Inferior parietal cortex (tissue), 1 donor: ENCODE measurements around the gene ACVR1B.

Experiments used
- DNase-seq: peaks from one replicate; pipeline ENCODE4 v3.0.0-alpha.2; 2016; ENCODE audit errors: extremely low spot score

The ACVR1B gene

DNA sequence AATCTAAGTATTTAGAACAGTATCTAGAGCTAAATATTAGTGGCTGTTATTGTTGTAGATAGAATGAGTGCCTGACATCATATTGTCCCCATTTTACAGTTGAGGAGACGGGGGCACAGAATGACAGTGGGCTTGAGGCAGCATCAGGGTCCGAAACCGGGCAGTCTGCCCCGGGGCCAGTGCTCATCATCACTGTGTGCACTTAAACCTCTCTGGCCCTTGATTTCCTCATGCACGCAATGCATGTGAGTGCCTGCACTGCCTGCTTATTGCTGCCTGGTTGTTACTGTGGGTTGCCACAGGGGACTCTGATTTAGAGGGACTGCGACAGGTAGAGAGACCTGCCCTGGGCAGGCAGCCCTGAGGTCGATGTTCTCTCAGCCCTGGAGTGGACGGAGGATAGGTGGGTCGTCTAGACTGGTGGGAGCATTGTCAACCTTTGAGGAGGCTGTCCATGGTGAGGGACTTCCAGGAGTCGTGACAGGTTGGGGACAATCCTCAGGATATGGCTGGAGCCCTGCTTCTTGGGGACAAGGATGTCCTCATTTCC, 34.4 kb upstream of the ACVR1B start:
- no peak for DNase-seq

DNA sequence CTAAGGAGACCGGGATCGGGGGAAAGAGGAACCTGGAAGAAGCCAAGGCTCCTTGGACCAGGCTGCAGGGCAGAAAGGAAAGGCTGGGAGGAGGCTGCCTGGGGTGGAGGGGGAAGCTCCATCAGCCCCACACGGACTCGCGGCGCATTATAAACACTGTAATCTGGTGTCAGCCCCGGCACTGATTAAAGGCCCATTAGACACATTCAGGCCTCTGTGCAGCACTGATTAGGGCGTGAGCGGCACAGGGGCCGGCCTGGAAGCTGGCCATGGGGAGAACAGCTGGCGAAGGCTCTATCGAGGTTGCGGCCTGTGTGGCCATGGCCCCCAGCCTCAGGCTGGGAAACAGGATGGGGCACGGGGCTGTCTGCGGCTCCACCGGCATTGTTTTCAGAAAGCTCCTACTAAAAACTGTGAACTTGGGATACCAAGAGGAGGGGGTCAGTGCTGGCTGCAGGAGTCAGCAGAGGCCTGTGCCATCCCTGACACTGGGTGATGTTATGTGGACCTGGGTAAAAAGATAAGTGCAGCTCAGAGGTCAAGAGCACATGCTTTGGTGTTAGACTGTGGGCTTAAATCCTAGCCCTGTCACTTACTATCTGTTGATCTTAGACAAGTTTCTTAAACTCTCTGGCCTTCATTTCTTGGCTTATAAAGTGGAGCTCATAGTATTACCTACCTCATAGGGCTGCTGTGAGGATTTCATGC, 33.6 kb upstream of the ACVR1B start:
- no peak for DNase-seq

DNA sequence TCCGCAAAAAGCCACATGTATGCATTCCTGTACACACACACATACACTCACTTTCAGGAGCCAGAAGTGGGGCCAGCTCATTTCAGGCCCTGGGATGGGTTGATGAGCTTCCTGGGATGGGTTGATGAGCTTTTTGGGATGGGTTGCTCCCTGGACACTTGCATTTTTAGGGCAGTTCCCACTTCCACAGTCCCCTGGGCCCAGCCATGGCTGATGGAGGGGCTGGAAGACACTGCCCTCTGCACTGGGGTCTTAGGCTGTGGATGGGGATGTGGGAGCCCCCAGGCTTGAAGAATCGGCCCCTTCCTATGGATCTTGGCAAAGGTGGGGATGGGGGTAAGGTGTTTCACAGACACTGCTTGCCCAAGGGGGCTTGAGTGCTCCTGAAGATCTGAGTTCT, 31.5 kb upstream of the ACVR1B start:
- no peak for DNase-seq

- no peak for DNase-seq
Measured at GRCh38 chr12:51921017-51921725, 30.3 kb upstream of the ACVR1B start.

DNA sequence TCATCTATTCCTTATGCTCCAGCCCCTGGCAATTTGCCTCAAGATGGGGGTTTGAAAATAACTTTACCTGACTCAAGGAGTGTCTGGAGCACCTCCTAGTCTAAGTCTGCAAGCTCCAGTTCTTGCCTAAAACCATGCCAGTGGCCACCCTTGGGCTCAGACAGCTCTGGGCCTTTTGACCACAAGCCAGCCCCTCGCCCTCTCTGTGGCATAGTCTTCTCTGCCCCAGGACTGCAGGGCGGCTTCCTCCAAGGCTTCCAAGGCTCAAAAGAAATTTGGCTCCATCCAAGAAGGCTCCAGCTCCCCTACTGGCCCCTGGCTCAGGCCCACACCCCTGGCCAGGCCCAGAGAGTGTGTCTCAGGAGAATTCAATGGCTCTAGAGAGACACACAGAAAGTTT, 29.4 kb upstream of the ACVR1B start:
- no peak for DNase-seq

DNA sequence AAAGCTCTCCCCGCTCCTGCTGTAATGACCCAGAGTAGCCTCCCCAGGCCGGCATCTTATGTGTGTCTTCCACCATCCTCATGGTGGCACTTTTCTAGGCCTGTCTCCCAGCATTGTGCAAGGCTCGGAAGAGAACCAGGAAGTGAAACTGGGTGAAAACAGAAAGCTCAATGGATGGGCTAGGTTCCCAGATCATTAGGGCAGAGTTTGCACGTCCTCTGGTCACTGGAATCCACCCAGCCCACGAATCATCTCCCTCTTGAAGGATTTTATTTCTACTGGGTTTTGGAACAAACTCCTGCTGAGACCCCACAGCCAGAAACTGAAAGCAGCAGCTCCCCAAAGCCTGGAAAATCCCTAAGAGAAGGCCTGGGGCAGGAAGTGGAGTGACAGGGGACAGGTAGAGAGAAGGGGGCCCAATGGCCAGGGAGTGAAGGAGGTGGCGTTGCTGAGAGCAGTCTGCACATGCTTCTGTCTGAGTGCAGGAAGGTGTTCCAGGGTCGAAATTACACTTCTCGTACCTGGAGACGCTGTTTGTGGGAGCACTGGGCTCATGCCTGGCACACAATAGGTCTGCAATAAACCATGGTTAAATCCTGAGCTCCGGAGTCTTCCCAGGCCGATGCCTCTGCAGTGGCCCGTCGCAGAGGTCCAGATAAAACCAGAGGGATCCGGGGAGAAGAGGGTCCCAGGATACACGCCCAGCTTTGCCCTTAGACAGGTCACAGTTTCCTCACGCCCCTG, 28.6 kb upstream of the ACVR1B start:
- DNase-seq: peak; percentile 30

DNA sequence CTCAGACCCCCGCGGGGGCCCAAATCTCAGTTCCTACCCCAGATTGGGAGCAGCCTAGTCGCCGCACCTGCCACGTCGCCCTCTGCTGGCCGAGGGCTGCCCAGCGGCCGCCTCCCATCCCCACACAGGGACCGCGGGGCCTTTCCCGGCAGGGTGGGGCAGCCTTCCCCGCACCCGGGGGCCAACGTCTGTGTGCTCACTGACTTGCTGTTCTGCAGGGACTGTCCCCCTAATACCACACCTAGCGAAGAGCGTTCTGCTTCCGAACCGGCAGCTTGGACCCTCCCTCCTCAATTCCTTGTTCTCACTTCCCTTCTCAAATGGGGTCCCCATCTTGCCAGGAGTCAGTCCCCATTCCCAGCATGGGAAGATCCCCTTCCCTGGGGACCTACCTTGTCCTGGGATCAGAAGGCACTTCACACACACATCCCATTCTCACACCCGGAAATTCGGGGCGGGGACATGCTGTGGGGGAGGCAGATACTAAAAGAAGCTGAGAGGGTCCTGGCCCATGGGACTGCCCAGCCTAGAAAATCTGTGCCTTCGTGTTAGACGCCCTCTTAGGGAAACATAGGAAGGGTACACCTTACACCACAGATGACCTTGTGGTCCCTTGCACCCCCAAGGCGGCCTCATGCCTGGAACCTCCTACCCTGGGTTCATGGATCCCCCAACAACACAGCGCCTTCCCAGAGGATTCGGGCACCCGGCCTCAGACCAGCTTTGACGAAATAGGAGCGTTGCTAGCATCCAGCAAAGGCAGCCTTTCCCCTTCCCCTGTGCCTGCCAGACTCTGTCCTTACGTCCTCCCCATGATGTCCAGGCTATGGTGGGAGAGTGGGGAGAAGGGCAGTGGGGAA, 27.8 kb upstream of the ACVR1B start:
- DNase-seq: no peak

DNA sequence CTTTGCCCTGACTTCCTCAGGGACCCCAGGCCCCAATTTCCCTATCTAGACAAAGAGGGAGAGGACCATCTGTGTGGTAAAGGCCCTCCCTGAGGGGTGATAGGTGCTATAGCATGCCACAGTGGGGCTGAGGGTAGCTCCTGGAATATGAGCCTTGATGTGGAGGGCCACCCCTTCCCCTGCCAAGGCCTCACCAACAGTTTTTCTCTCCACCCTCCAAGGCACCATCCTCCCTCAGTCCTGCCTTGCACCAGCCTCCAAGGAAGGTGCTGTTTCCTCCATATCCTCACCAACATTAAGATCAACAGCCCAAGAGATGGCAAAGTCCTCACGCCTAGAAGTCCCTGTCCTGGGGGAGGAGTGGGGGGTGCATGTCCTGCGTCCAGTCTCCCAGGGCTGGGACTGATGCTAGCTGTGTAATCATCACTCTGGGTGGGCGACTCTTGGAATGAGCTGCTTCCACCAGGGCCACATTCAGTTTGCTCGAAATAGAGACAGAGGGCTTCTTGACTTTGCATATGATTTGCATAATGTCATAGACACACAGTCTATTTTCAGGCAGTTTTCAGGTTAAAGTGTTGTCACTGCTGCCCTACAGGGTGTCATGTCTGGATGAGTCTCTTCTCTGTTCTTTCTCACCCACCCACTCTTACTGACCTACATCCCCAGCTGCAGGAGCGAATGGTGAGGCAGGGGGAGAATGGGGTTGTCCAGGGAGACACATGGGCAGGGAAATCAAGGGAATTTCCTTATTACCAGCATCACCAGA, 26.8 kb upstream of the ACVR1B start:
- DNase-seq: no peak

GRCh38 chr12:51925346-51926063, 26.0 kb upstream of the ACVR1B start:
- no peak for DNase-seq

DNA sequence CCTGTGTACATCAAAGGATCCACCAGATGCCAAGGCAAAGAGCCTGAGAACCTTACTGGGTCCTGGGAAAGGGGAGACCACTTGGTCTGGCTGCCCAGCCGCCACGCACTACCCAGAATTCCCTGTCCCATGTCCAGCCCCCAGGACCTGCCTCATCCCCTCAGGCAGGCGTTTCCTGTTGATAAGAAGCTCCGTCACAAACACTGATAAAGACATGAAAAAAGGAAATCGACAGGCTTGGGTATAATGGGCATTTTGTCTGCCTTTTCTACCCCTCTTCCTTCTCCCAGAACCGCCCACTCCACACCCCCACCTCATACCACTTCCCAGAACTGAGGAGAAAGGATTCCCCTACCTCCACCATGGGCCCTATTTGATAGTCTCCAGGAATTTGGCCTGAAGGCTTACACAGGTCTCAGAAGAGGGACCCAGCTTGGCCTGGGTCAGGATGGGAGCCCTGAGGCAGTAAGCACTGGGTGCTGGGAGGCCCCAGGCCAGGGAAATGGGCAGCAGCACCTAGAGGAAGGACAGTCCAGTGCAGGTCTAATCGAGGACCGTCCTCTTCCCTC, 25.4 kb upstream of the ACVR1B start:
- no peak for DNase-seq

DNA sequence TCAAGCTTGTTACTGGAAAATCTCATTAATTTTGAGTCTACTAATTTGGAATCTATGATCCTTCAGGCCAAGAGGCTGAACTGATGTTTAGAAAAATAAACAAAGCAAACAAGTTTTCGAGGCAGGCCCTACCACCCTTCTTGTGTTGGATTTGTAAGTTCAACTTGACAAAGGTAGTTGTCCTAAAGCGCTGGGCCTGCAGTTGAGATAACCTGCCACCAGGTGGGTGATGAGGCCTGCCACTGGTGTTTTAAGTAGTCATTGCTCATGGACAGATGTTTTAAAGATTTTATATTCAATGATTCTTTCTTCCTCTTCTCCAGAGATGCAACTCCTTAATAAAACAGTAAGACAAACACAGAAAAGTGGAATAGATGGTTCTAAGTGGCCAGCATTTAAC, 24.8 kb upstream of the ACVR1B start:
- DNase-seq: no peak

GRCh38 chr12:51932218-51933076, 19.1 kb upstream of the ACVR1B start:
- no peak for DNase-seq

DNA sequence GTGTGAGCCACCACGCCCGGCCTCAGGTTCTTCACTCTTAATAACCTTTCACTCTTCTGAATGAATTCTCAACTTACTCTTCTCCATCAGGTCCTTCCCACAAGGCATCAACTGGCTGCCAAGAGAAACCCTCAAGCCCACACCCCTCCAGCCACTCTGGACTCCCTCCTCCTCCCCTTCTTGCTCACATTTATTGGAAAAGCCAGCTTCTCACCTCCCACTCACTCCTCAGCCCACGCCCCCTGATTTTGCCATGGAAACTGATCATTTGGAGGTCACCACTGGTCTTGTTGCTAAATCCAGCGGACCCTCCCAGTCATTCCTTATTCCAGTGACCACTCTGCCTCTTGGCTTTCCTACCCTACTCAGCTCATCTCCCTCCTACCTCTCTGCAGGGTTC, 17.4 kb upstream of the ACVR1B start:
- no peak for DNase-seq

DNA sequence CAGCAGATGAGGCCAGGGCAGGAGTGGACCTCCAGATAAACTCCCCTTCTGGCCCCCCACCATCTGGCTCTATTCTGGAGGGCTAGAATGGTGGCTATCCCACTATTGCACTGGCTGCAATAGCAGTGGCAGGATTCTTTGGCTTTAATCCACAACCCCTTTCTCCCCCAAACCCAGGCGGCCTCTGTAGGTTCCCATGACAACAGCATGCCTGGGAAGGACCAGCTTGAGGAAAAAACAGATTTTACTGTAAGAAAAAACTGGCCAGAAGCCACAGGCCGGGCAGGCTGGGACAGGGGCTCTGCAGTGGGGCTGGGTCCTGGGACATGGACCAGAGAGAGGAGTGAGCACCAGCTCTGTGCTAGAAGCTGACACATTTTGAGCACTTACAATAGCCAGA, 13.6 kb upstream of the ACVR1B start:
- DNase-seq: no peak

DNA sequence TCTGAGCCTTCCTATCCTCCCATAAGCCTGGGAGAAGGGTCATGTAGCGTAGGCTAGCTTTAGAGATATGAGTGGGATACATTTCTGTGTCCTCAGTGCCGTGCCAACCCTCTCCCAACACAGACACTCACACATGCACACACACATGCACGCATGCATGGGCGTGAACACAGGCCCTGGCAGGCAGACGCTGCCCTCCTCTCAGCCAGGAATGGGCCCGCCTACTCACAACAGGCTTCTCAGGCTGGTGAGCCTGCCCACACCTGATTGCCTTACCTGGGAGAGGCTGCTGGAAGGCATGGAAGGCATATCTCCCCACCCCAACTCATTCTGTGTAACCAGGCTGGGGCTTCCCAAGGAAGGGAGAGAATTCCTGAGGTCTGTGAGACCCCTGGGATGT, 12.8 kb upstream of the ACVR1B start:
- no peak for DNase-seq

- no peak for DNase-seq
Measured at GRCh38 chr12:51941011-51941581, 10.4 kb upstream of the ACVR1B start.

GRCh38 chr12:51941604-51942003, 9.9 kb upstream of the ACVR1B start:
- no peak for DNase-seq

DNA sequence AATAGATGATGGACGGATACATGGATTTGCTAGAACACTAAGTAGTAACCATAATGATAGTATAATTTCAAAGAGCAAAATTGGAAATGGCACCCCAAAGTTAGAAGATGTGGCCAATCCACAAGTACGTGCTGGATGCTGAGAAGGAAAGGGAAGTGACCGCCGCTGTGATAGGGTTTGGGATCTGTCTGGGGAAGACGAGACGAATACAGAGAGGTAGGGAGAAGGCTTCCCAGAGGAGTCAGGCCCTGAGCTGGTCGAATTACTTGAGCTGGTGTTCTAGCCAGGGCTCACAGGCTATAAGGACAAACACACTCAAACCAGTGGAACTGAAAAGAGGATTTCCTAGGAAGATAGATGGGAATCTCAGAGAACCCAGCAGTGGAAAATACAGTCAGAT, 9.4 kb upstream of the ACVR1B start:
- no peak for DNase-seq
